ENCODE measurements around the gene BCKDHA. TPM values are rescaled to one million over a fixed set of nuclear protein-coding genes. Genes with fewer than 3 reads are reported as not detected.

Gene BCKDHA
- total RNA-seq, 1 donor from 2014 or later, result 51.0 TPM

GRCh38 chr19:41442473-41443355 lies 45.1 kb downstream of the BCKDHA start, which contains the start of gene ERICH4:
Gene ERICH4, plus strand, starts transcription at chr19:41443156. Its CDS starts 14 bp downstream, at chr19:41443170.
- peaks cover 6% of the 10 kb centered on the region for H3K36me3 ChIP-seq
- peaks cover 22% of the 10 kb centered on the region for H3K27me3 ChIP-seq (ENCODE audit: low read depth)
- no peak for TF ChIP-seq CTCF (IDR thresholded peaks at IDR 0.05; ENCODE audit: borderline replicate concordance)
- DNase-seq, result no peak
- no peak within 1 kb of the TSS for H3K27ac ChIP-seq (replicated peaks)
- no peak within 1 kb of the TSS for H3K4me3 ChIP-seq
- H3K9me3 ChIP-seq (replicated peaks), result no peaks in the 10 kb centered on the region
- intact Hi-C loops (cut with micrococcal nuclease), result no loop called here
- peaks cover 36% of the 10 kb centered on the region for H3K4me1 ChIP-seq

- H3K4me3 ChIP-seq, result no peak overlapping the region
- intact Hi-C loops (cut with micrococcal nuclease), result no loop called here
- H3K27me3 ChIP-seq (ENCODE audit: low read depth), result peaks cover 22% of the 10 kb centered on the region
- H3K4me1 ChIP-seq, result peaks cover 34% of the 10 kb centered on the region
- TF ChIP-seq CTCF (IDR thresholded peaks at IDR 0.05; ENCODE audit: borderline replicate concordance), result no peak
- no peak overlapping the region for H3K27ac ChIP-seq (replicated peaks)
- DNase-seq, result no peak
- H3K36me3 ChIP-seq, result no peaks in the 10 kb centered on the region
- no peaks in the 10 kb centered on the region for H3K9me3 ChIP-seq (replicated peaks)
Measured at GRCh38 chr19:41443813-41444455, 46.3 kb downstream of the BCKDHA start.

GRCh38 chr19:41445575-41445974 lies 48.0 kb downstream of the BCKDHA start:
- Histone ChIP-seq H3K9me3 (replicated peaks) (no peaks in the 10 kb centered on the region), H3K27ac (replicated peaks) (no peak overlapping the region), H3K27me3 (ENCODE audit: low read depth) (peaks cover 22% of the 10 kb centered on the region), H3K4me1 (peaks cover 32% of the 10 kb centered on the region), H3K4me3 (no peak overlapping the region), H3K36me3 (no peaks in the 10 kb centered on the region)
- intact Hi-C loops (cut with micrococcal nuclease), result no loop called here
- DNase-seq, result no peak
- no peak for TF ChIP-seq CTCF (IDR thresholded peaks at IDR 0.05; ENCODE audit: borderline replicate concordance)

GRCh38 chr19:41447732-41448332 lies 50.2 kb downstream of the BCKDHA start:
- no peak for DNase-seq
- H3K4me3 ChIP-seq, result peak overlapping the region; percentile 60
- peaks cover 32% of the 10 kb centered on the region for H3K4me1 ChIP-seq
- intact Hi-C loops (cut with micrococcal nuclease), result no loop called here
- no peaks in the 10 kb centered on the region for H3K9me3 ChIP-seq (replicated peaks)
- H3K27ac ChIP-seq (replicated peaks), result peak overlapping the region; percentile 80
- peak; percentile 41 for TF ChIP-seq CTCF (IDR thresholded peaks at IDR 0.05; ENCODE audit: borderline replicate concordance)
- peaks cover 22% of the 10 kb centered on the region for H3K27me3 ChIP-seq (ENCODE audit: low read depth)
- no peaks in the 10 kb centered on the region for H3K36me3 ChIP-seq

GRCh38 chr19:41449079-41449864 lies 51.7 kb downstream of the BCKDHA start:
- peak; percentile 70 for DNase-seq
- intact Hi-C loops (cut with micrococcal nuclease), result no loop called here
- H3K36me3 ChIP-seq, result no peaks in the 10 kb centered on the region
- H3K4me3 ChIP-seq, result peak overlapping the region; percentile 51
- H3K9me3 ChIP-seq (replicated peaks), result no peaks in the 10 kb centered on the region
- TF ChIP-seq CTCF (IDR thresholded peaks at IDR 0.05; ENCODE audit: borderline replicate concordance), result peak; percentile 99
- peaks cover 22% of the 10 kb centered on the region for H3K27me3 ChIP-seq (ENCODE audit: low read depth)
- no peak overlapping the region for H3K27ac ChIP-seq (replicated peaks)
- peaks cover 25% of the 10 kb centered on the region for H3K4me1 ChIP-seq
